Endometrial microvascular endothelial cells (primary cell): ENCODE data around the gene TNFAIP8L3. TPM values are rescaled to one million over a fixed set of nuclear protein-coding genes. Genes with fewer than 3 reads are reported as not detected.

Experiments used
- in situ Hi-C: cut with HindIII; loops from 2 replicates; pipeline ENCODE4 v1.10.0; 2017; ENCODE audit warnings: low sequenced_read_pairs, low pct_unique_long_range_greater_than_20kb; ENCODE audit errors: inconsistent ontology term
- total RNA-seq: library from RNA; depleted of rRNA; stranded (reverse); fragments of >200 nt; gene quantifications from one replicate; pipeline ENCODE4 v1.2.3, GENCODE V29; 2015; ENCODE audit errors: inconsistent ontology term

TNFAIP8L3 gene
- total RNA-seq, 1 donor from 2014 or later = 17.7 TPM

GRCh38 chr15:51121118-51121517 lies 26.4 kb upstream of the TNFAIP8L3 start:
- in situ Hi-C loops = no loop called here

DNA sequence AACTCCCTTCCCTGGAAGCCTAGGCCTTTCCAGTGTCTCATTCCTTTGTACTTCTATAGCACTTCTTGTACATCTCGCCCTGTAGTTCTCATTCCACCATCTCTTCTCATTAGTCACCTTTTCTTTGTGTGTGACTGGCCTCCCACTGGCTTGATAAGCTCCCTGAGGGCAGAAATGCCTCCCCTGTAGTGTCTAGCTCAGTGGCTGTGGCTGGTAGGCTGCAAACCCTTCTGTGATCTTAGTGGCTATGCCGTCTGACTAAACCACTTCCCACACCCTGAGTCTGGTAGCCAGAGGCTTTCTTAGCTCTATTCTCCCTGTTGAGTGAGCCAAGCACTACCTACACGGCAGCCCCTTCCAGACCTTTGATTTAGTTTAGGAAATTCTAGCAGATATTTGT lies 24.4 kb upstream of the TNFAIP8L3 start:
- in situ Hi-C loops = no loop called here

- in situ Hi-C loops = no loop called here
Observed at GRCh38 chr15:51117270-51117669, 22.6 kb upstream of the TNFAIP8L3 start.

DNA sequence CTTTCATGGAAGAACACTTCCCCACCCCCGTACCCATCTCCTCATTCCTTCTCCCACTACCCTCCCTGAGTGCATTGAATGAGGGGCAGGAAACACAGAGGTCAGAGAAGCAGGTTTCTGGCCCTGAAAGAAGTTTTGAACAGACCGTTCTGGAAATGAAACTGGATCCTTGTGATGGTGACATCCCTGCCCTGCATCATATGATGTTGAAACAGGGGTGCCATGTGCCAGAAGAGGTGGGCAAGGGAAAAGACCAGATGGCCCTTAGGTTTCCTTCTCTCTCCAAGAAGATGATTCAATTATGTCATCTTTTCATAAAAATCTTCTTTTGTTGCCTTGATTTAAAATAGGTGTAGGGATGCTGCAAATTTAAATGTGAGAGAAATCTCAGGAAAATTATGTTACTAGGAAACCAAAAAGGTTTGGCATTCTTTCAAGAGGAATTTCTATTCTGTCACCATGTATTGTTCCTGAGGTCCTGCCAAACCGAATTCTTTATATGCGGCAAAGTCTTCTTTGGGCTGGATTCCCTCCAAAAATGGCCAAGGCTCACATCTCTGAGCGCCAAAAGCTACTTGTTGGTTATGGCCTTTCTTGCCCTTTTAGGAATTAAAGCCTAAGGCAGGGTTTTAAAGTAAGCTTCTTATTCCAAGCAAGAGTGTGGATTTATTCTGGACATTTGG lies 19.9 kb upstream of the TNFAIP8L3 start:
- in situ Hi-C loops = no loop called here

GRCh38 chr15:51112078-51112477 lies 17.4 kb upstream of the TNFAIP8L3 start:
- in situ Hi-C loops = no loop called here

- in situ Hi-C loops = no loop called here
Observed at GRCh38 chr15:51111061-51111460, 16.4 kb upstream of the TNFAIP8L3 start.

DNA sequence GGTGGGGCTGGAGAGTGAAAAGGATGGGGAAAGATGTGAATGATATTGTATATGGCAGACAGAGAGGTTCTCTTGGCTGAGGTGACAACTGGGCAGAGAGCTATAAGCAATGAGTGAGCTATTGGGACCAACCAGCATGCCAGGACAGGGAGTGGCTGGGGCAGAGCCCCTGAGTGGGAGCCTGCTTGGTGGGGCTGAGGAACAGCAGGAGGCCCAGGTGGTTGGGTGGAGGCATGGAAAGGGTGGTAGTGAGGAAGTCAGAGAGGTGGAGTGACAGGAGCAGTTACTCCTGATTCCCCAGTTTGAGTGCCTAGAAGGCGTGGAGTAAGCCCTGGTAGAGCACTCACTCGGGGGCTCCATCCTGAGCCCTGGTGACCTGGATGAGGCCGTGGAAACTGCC lies 15.5 kb upstream of the TNFAIP8L3 start:
- in situ Hi-C loops = no loop called here

GRCh38 chr15:51108933-51109550 lies 14.3 kb upstream of the TNFAIP8L3 start:
- in situ Hi-C loops = no loop called here

- in situ Hi-C loops = no loop called here
Observed at GRCh38 chr15:51107612-51108011, 12.9 kb upstream of the TNFAIP8L3 start.

GRCh38 chr15:51106481-51106880 lies 11.8 kb upstream of the TNFAIP8L3 start:
- in situ Hi-C loops = no loop called here

- in situ Hi-C loops = no loop called here
Observed at GRCh38 chr15:51105430-51106016, 10.8 kb upstream of the TNFAIP8L3 start.

DNA sequence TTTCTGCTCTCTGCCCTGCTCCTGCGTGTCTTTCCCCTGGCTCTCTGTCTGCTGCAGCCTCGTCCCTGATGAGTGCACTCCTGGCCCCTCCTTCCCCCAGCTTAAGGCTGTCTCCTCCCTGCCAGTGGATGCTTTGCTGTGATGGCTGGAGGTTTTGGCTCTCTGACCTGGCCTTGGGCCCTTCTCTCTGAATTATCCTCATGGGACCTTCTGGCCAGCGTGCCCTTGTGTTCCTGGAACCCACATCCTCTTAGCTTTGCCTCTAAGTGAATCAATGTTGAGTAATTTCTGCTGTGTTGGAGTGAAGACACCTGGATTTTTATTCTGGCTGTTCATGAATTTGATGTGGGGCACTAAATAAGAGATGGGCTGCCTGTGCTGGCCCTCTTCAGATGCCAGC lies 9.8 kb upstream of the TNFAIP8L3 start:
- in situ Hi-C loops = no loop called here

DNA sequence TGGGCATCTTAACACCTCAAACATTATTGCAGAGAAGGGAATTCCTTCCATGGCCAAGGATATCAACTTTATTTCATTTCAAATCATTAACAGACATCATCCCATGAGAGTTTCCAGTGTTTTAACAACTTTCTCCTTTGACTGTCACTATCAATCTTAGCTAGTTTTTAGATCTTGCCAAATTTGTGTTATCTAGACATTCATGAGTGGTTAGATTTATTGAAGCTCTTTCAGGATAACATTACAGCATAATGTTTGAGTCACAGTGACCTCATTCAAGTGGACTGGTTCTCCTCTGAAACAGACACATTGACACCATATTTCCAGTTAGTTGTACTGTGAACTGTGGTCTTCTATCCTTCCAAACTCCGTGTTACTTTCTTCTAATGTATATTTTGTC lies 8.6 kb upstream of the TNFAIP8L3 start:
- in situ Hi-C loops = no loop called here

- in situ Hi-C loops = no loop called here
Observed at GRCh38 chr15:51100785-51101489, 6.2 kb upstream of the TNFAIP8L3 start.

- in situ Hi-C loops = no loop called here
Observed at GRCh38 chr15:51099185-51099584, 4.5 kb upstream of the TNFAIP8L3 start.

DNA sequence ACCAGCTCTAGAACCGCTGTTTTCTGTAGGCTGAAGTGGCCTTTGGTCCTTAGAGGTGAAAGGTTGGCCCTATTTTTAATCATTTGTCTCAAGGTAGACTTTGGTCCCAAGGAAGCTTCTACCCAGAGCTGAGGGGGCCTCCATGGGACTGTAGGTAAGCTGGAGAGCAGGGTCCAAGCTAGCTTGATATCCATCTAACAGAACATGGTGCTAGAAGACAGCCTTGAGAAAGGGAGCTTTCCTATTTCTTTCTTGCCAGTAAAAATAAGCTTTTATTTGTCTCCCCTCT lies 3.6 kb upstream of the TNFAIP8L3 start:
- in situ Hi-C loops = no loop called here

DNA sequence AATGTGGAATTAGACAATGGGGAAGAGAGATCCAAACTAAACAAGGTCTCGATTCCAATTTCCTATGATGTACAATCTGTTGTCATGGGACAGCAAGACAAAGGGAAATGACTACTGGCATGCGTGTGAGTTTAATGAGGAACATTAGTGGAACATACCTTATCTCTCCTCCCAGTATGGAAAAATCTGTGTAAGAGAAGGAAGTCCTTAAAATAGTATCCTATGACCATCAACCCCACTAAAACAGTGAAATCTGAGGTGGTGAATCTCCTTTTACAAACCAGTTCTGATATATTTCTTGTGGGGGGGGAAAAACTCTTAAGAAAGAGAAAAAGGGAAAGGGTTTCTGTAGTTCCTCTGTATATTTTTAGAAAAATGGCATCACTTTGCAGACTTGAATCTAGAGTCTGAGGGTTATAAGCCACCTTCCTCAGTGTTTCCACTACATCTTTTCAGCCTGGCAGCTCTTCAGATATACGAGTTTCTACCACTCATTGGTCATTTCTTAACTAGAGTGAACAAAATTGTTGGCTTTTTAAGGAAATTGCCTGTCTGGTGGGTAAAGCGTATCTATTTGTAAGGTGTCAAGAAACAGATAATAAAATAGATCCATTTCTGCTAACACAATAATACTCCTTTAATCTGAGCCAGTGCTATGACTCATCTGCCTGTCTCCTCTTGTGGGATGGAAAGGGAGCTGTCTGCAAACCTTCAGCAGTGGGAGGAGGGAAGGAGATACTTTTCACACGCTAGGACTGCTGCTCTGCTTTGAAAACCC lies 3.0 kb upstream of the TNFAIP8L3 start:
- in situ Hi-C loops = no loop called here

GRCh38 chr15:51096976-51097375 lies 2.3 kb upstream of the TNFAIP8L3 start:
- in situ Hi-C loops = no loop called here

GRCh38 chr15:51095681-51096331 lies 1.1 kb upstream of the TNFAIP8L3 start:
- in situ Hi-C loops = no loop called here
